Common myeloid progenitor, CD34-positive (primary cell): ENCODE results near the gene ZWILCH.
A peak's percentile ranks its signal among the peaks of the same experiment; 100 is the strongest.

Experiments
- CTCF ChIA-PET: fragments of 350-600 bp; sonication (Branson Sonifier 250); formaldehyde crosslinking; loops from one replicate; lab custom pipeline; 2021; ENCODE audit warnings: antibody characterized with exemption; lab: Charles Lee
- POLR2A ChIA-PET: fragments of 350-600 bp; sonication (Branson Sonifier 250); formaldehyde crosslinking; loops from one replicate; lab custom pipeline; 2021; ENCODE audit warnings: antibody characterized with exemption; lab: Charles Lee
- DNase-seq, 3 donors: peaks; one replicate each; pipeline versions ENCODE4 v3.0.0 to v3.0.0-alpha.2; 2013
- H3K27ac ChIP-seq, 2 experiments: 1 replicate in 1 of 2; 2 replicates in 1 of 2; pipeline ENCODE4 v1.7.0; 2013; ENCODE audit warnings: inconsistent platforms in 2 of 2, low read length in 2 of 2, mild to moderate bottlenecking in 2 of 2, low read depth in 1 of 2, moderate library complexity in 1 of 2; ENCODE audit not compliant: severe bottlenecking in 2 of 2, insufficient read depth in 1 of 2, poor library complexity in 1 of 2
- H3K27me3 ChIP-seq, 5 experiments: replicated peaks in 2 of 5; 1 replicate in 3 of 5; 2 replicates in 2 of 5; pipeline versions ENCODE4 v1.6.1 to v1.7.0; 2013; ENCODE audit warnings: low read length in 4 of 5, mild to moderate bottlenecking in 2 of 5, moderate library complexity in 2 of 5, inconsistent platforms in 1 of 5; ENCODE audit not compliant: insufficient read depth in 5 of 5, control insufficient read depth in 4 of 5
- H3K36me3 ChIP-seq, 4 experiments: 1 replicate in 2 of 4; 2 replicates in 2 of 4; pipeline versions ENCODE4 v1.6.1 to v1.7.0; 2013; ENCODE audit warnings: low read length in 3 of 4, control low read depth in 1 of 4, mild to moderate bottlenecking in 1 of 4; ENCODE audit not compliant: control insufficient read depth in 4 of 4, insufficient read depth in 4 of 4
- H3K4me1 ChIP-seq, 4 experiments: 1 replicate in 3 of 4; 2 replicates in 1 of 4; pipeline versions ENCODE4 v1.6.1 to v1.7.1; 2013; ENCODE audit warnings: low read length in 3 of 4, mild to moderate bottlenecking in 3 of 4, control low read depth in 1 of 4, inconsistent platforms in 1 of 4, moderate library complexity in 1 of 4; ENCODE audit not compliant: control insufficient read depth in 4 of 4, insufficient read depth in 4 of 4; ENCODE audit errors: control extremely low read depth in 1 of 4
- H3K4me3 ChIP-seq, 7 experiments: 1 replicate in 4 of 7; 2 replicates in 3 of 7; pipeline versions ENCODE4 v1.5.1 to v1.7.0; 2013; ENCODE audit warnings: mild to moderate bottlenecking in 7 of 7, low read length in 6 of 7, moderate library complexity in 6 of 7, inconsistent platforms in 2 of 7, low read depth in 2 of 7, control low read depth in 1 of 7; ENCODE audit not compliant: insufficient read depth in 4 of 7, control insufficient read depth in 1 of 7; ENCODE audit errors: extremely low read depth in 1 of 7
- H3K9me3 ChIP-seq, 5 experiments: 1 replicate in 4 of 5; 2 replicates in 1 of 5; pipeline versions ENCODE4 v1.6.1 to v1.7.1; 2013; ENCODE audit warnings: low read length in 4 of 5, mild to moderate bottlenecking in 2 of 5, inconsistent platforms in 1 of 5, low read depth in 1 of 5, moderate library complexity in 1 of 5; ENCODE audit not compliant: control insufficient read depth in 4 of 5, insufficient read depth in 2 of 5; ENCODE audit errors: control extremely low read depth in 1 of 5
- whole genome bisulfite sequencing: methylation state at CpG from one replicate; pipeline ENCODE4 v1.1.5; 2013; ENCODE audit not compliant: insufficient coverage; 5-methylcytosine and 5-hydroxymethylcytosine counted together

The ZWILCH gene

GRCh38 chr15:66573719-66574595 lies 68.8 kb downstream of the ZWILCH start:
- 72% methylated on average over 4 of the region's 10 CpGs for WGBS
- no peak for DNase-seq
- Histone ChIP-seq H3K27ac (no peak overlapping the region), H3K9me3 (no peaks in the 10 kb centered on the region), H3K4me1 (no peaks in the 10 kb centered on the region), H3K4me3 (no peak overlapping the region), H3K27me3 (no peaks in the 10 kb centered on the region), H3K36me3 (no peaks in the 10 kb centered on the region)
- CTCF ChIA-PET, result interaction anchor here (2.2 kb wide), 1 partner anchor 9 kb away, joined by 12 read pairs; the partner anchor contains the start of gene LCTL
- POLR2A ChIA-PET, result no interaction called here

- Histone ChIP-seq H3K36me3 (no peaks in the 10 kb centered on the region), H3K4me3 (no peak overlapping the region), H3K27ac (no peak overlapping the region), H3K27me3 (no peaks in the 10 kb centered on the region), H3K4me1 (no peaks in the 10 kb centered on the region), H3K9me3 (no peaks in the 10 kb centered on the region)
- CTCF ChIA-PET, result interaction anchor here (2.2 kb wide), 1 partner anchor 10 kb away, joined by 12 read pairs; the partner anchor contains the start of gene LCTL
- POLR2A ChIA-PET, result no interaction called here
- 94% methylated on average over 2 of the region's 2 CpGs for WGBS
- DNase-seq, result no peak
These were observed 69.4 kb downstream of the ZWILCH start for GRCh38 chr15:66574596-66574950.

GRCh38 chr15:66578286-66578875 lies 73.3 kb downstream of the ZWILCH start:
- Histone ChIP-seq H3K4me1 (peaks cover 0 to 7% (median 0%) of the 10 kb centered on the region in 4 experiments), H3K27ac (no peak overlapping the region), H3K9me3 (no peaks in the 10 kb centered on the region), H3K4me3 (no peak overlapping the region), H3K36me3 (no peaks in the 10 kb centered on the region), H3K27me3 (no peaks in the 10 kb centered on the region)
- 81% methylated on average over 7 of the region's 10 CpGs for WGBS
- DNase-seq, result no peak
- CTCF ChIA-PET, result interaction anchor here (1.4 to 3.4 kb wide), 2 partner anchors 11 to 26 kb away, joined by 3 to 18 read pairs; partner anchors contain the start of gene LCTL
- POLR2A ChIA-PET, result interaction anchor here (0.6 kb wide), 1 partner anchor 219 kb away, joined by 3 read pairs; no protein-coding TSS in a partner anchor

- WGBS, result 33% methylated on average over 1 of the region's 3 CpGs
- Histone ChIP-seq H3K9me3 (no peaks in the 10 kb centered on the region), H3K27ac (no peak overlapping the region), H3K4me3 (no peak overlapping the region), H3K36me3 (no peaks in the 10 kb centered on the region), H3K4me1 (peaks cover 0 to 7% (median 0%) of the 10 kb centered on the region in 4 experiments), H3K27me3 (no peaks in the 10 kb centered on the region)
- POLR2A ChIA-PET, result no interaction called here
- CTCF ChIA-PET, result interaction anchor here (1.4 to 3.4 kb wide), 2 partner anchors 14 to 120 kb away, joined by 3 to 18 read pairs; partner anchors contain the start of gene LCTL
- DNase-seq, result peak in 2 of 3 donors; percentile 29 to 44
These were observed 75.5 kb downstream of the ZWILCH start for GRCh38 chr15:66580643-66581042.

GRCh38 chr15:66581972-66582537 lies 76.9 kb downstream of the ZWILCH start:
- 97% methylated on average over 4 of the region's 9 CpGs for WGBS
- peak in 1 of 3 donors; percentile 22 for DNase-seq
- no peaks in the 10 kb centered on the region for H3K9me3 ChIP-seq
- H3K27ac ChIP-seq, result peak overlapping the region in 1 of 2 experiments; percentile 27
- H3K4me3 ChIP-seq, result no peak overlapping the region
- H3K4me1 ChIP-seq, result peaks cover 0 to 7% (median 0%) of the 10 kb centered on the region in 4 experiments
- POLR2A ChIA-PET, result no interaction called here
- no peaks in the 10 kb centered on the region for H3K36me3 ChIP-seq
- CTCF ChIA-PET, result interaction anchor here (0.7 kb wide), 1 partner anchor 16 kb away, joined by 3 read pairs; the partner anchor contains the start of gene LCTL
- H3K27me3 ChIP-seq, result no peaks in the 10 kb centered on the region

- CTCF ChIA-PET, result no interaction called here
- H3K9me3 ChIP-seq, result no peaks in the 10 kb centered on the region
- no peak for DNase-seq
- POLR2A ChIA-PET, result no interaction called here
- peaks cover 0 to under 1% (median 0%) of the 10 kb centered on the region in 4 experiments for H3K4me1 ChIP-seq
- 93% methylated on average over 9 of the region's 17 CpGs for WGBS
- H3K27ac ChIP-seq, result no peak overlapping the region
- H3K36me3 ChIP-seq, result no peaks in the 10 kb centered on the region
- H3K4me3 ChIP-seq, result no peak overlapping the region
- H3K27me3 ChIP-seq, result no peaks in the 10 kb centered on the region
These were observed 81.2 kb downstream of the ZWILCH start for GRCh38 chr15:66586155-66586976.
